PC-3 (cell line): ENCODE measurements around the gene ITGAV. TPM values are rescaled to one million over a fixed set of nuclear protein-coding genes. Genes with fewer than 3 reads are reported as not detected.

Experiments used
- ATAC-seq: fragments of 200-7000 bp; cut with Tn5 transposase; 2 replicates; pipeline ENCODE4 v1.9.1; 2020; ENCODE audit warnings: mild to moderate bottlenecking, moderate library complexity
- BruUV-seq: library from RNA; stranded (reverse); fragments of 400-500 nt; replicated peaks from 2 replicates; lab custom pipeline; 2021; lab: Mats Ljungman, UMichigan
- CTCF ChIA-PET: fragments of 300-600 bp; sonication (Branson Sonifier 250); formaldehyde crosslinking; loops from one replicate; lab custom pipeline; 2022; ENCODE audit warnings: antibody characterized with exemption; lab: Charles Lee
- POLR2A ChIA-PET: fragments of 300-600 bp; sonication (Branson Sonifier 250); formaldehyde crosslinking; loops from one replicate; lab custom pipeline; 2022; ENCODE audit warnings: antibody characterized with exemption; ENCODE audit not compliant: unreplicated experiment; lab: Charles Lee
- DNase-seq: peaks from one replicate; pipeline ENCODE4 v3.0.0-alpha.2; 2015
- H2AFZ ChIP-seq: fragments of 300-600 bp; sonication (generic); 2 replicates; pipeline ENCODE4 v1.6.0; 2016; ENCODE audit warnings: antibody characterized with exemption, low read length
- H3F3A ChIP-seq: fragments of 300-600 bp; sonication (generic); one replicate; pipeline ENCODE4 v1.6.0; 2017; ENCODE audit warnings: antibody characterized with exemption, low read length, control low read depth, mild to moderate bottlenecking; ENCODE audit not compliant: unreplicated experiment
- H3K27ac ChIP-seq: fragments of 300-600 bp; sonication (generic); 2 replicates; pipeline ENCODE4 v1.5.1; 2016; ENCODE audit warnings: mild to moderate bottlenecking, low read length
- H3K27me3 ChIP-seq: fragments of 300-600 bp; sonication (generic); 2 replicates; pipeline ENCODE4 v1.6.1; 2016; ENCODE audit warnings: low read length, mixed read lengths
- H3K36me3 ChIP-seq: fragments of 300-600 bp; sonication (generic); 2 replicates; pipeline ENCODE4 v1.6.1; 2016; ENCODE audit warnings: low read depth, mixed run types, low read length, mixed read lengths
- H3K4me1 ChIP-seq: fragments of 300-600 bp; sonication (generic); 2 replicates; pipeline ENCODE4 v1.5.1; 2016; ENCODE audit warnings: low read length; ENCODE audit not compliant: insufficient read depth
- H3K4me2 ChIP-seq: fragments of 300-600 bp; sonication (generic); 2 replicates; pipeline ENCODE4 v1.6.0; 2016; ENCODE audit warnings: low read length
- H3K4me3 ChIP-seq: fragments of 300-600 bp; sonication (generic); 2 replicates; pipeline ENCODE4 v1.5.1; 2016; ENCODE audit warnings: mild to moderate bottlenecking, low read length, mixed read lengths
- H3K79me2 ChIP-seq: fragments of 300-600 bp; sonication (generic); 2 replicates; pipeline ENCODE4 v1.6.1; 2017; ENCODE audit warnings: low read length, mixed read lengths
- H3K9ac ChIP-seq: fragments of 300-600 bp; sonication (generic); 2 replicates; pipeline ENCODE4 v1.6.0; 2016; ENCODE audit warnings: mild to moderate bottlenecking, low read length
- H3K9me2 ChIP-seq: fragments of 300-600 bp; sonication (generic); replicated peaks from 2 replicates; pipeline ENCODE4 v1.6.1; 2016; ENCODE audit warnings: mixed run types, low read length, mixed read lengths
- H3K9me3 ChIP-seq: fragments of 300-600 bp; sonication (generic); 2 replicates; pipeline ENCODE4 v1.6.1; 2016; ENCODE audit warnings: low read length, mixed read lengths
- H4K20me1 ChIP-seq: fragments of 300-600 bp; sonication (generic); 2 replicates; pipeline ENCODE4 v1.6.1; 2016; ENCODE audit warnings: low read length, mixed read lengths
- EZH2 ChIP-seq: fragments of 300-600 bp; sonication (generic); IDR thresholded peaks from one replicate; pipeline ENCODE4 v1.6.1; 2017; ENCODE audit warnings: antibody characterized with exemption, mild to moderate bottlenecking, low read length; ENCODE audit not compliant: unreplicated experiment
- EZH2phosphoT487 ChIP-seq: fragments of 300-600 bp; sonication (generic); IDR thresholded peaks from 2 replicates; pipeline ENCODE4 v1.6.1; 2018; ENCODE audit warnings: mild to moderate bottlenecking, antibody characterized with exemption, low read length, borderline replicate concordance
- intact Hi-C: fragments of 100-400 bp; cut with micrococcal nuclease; formaldehyde crosslinking; loops from 2 replicates; pipeline ENCODE4 v1.9.0; 2023
- total RNA-seq: library from RNA; depleted of rRNA; stranded (reverse); fragments of >200 nt; gene quantifications from 2 replicates; pipeline ENCODE4 v1.2.3, GENCODE V29; 2014
- TF ChIP-seq, protein P1 (sequence below): fragments of 300-600 bp; sonication (generic); conservative IDR thresholded peaks from 2 replicates; pipeline ENCODE4 v1.5.1; 2017; ENCODE audit warnings: antibody characterized with exemption, low read depth, mild to moderate bottlenecking, low read length

The ITGAV gene
- total RNA-seq, 1 experiment from 2014 or later, result 23.5 TPM

DNA sequence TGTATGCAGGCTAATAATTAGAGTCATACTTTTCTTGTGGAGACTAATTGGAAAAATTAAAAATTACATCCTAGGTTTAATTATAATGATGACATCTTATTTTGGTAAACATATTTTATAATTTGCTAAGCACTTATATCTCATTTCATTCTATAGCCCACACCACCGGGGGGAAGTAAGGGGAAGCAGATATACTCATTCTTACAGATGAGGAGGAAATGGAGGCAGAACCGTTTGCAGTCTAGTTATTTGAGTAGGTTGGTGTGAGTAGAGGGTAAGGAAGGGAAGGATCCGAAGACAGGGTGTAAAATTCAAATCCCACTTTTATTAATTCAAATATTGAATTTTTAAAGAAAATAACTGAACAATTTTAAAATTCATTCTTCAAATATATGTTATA is 3.7 kb downstream of the ITGAV start:
- Histone ChIP-seq H2AFZ (no peak overlapping the region), H3F3A (no peaks in the 10 kb centered on the region), H3K9ac (no peak overlapping the region), H3K79me2 (peaks cover 70% of the 10 kb centered on the region), H3K9me2 (no peaks in the 10 kb centered on the region), H3K36me3 (no peaks in the 10 kb centered on the region), H3K4me1 (peaks cover 32% of the 10 kb centered on the region), H3K9me3 (no peaks in the 10 kb centered on the region), H3K27me3 (no peaks in the 10 kb centered on the region), H3K4me2 (no peak overlapping the region), H4K20me1 (peaks cover 4% of the 10 kb centered on the region; the same call in 1 of the 2 replicates), H3K4me3 (no peak overlapping the region), H3K27ac (no peak overlapping the region)
- DNase-seq (no peak), ATAC-seq (no peak)
- ChIA-PET POLR2A (no interaction called here), CTCF (no interaction called here)
- intact Hi-C loops, result loop anchor here (5.0 kb wide), 3 partner anchors 76 to 106 kb away; partner anchors contain the start of gene ZC3H15
- no TSS peak for BruUV-seq
- no peak for TF ChIP-seq EZH2
- TF ChIP-seq, protein P1, sequence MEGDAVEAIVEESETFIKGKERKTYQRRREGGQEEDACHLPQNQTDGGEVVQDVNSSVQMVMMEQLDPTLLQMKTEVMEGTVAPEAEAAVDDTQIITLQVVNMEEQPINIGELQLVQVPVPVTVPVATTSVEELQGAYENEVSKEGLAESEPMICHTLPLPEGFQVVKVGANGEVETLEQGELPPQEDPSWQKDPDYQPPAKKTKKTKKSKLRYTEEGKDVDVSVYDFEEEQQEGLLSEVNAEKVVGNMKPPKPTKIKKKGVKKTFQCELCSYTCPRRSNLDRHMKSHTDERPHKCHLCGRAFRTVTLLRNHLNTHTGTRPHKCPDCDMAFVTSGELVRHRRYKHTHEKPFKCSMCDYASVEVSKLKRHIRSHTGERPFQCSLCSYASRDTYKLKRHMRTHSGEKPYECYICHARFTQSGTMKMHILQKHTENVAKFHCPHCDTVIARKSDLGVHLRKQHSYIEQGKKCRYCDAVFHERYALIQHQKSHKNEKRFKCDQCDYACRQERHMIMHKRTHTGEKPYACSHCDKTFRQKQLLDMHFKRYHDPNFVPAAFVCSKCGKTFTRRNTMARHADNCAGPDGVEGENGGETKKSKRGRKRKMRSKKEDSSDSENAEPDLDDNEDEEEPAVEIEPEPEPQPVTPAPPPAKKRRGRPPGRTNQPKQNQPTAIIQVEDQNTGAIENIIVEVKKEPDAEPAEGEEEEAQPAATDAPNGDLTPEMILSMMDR, result no peak
- TF ChIP-seq EZH2phosphoT487, result no peak

DNA sequence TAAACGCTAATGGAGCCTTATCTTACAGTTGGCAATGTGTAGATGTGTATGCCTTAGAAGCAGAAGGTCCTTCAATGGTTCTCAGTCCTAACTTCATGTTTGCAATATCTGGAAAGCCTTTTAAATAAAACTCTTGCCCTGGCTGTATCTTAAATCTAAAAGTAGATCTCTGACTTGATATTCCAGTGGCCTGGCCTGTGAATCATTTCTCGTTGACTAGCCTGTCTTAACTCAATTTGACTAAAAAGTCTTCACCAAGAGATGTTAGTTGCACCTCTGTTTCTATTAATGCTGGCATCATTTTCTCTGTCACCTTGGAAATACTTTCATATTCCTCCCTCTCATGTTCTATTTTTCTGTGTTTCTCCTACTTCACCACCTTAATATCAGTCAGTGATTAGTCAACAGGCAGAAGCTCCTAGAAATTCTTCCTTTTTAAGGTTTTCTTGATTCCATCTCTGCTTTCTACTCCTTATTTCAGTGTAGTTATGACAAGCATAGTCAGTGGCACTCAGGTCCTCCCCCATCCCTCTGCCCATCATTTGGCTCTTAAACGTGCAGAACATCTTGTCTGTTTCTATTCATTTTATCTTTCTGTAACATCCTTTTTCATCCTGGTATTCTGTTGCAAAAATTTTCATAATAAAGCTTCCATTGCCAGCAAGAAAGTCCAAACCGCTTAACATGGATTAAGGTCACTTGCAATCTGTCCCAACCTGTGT is 4.3 kb downstream of the ITGAV start:
- BruUV-seq, result no TSS peak
- H3K79me2 ChIP-seq, result peaks cover 75% of the 10 kb centered on the region
- peaks cover 4% of the 10 kb centered on the region; the same call in 1 of the 2 replicates for H4K20me1 ChIP-seq
- POLR2A ChIA-PET, result no interaction called here
- CTCF ChIA-PET, result no interaction called here
- no peak overlapping the region for H3K4me3 ChIP-seq
- no peaks in the 10 kb centered on the region for H3K36me3 ChIP-seq
- H3K4me1 ChIP-seq, result peaks cover 33% of the 10 kb centered on the region
- H2AFZ ChIP-seq, result no peak overlapping the region
- no peaks in the 10 kb centered on the region for H3K9me3 ChIP-seq
- no peak overlapping the region for H3K9ac ChIP-seq
- H3K9me2 ChIP-seq, result no peaks in the 10 kb centered on the region
- no peaks in the 10 kb centered on the region for H3F3A ChIP-seq
- no peak for DNase-seq
- no peak for TF ChIP-seq EZH2
- no peak for TF ChIP-seq EZH2phosphoT487
- TF ChIP-seq, protein P1, result no peak
- no peak overlapping the region for H3K4me2 ChIP-seq
- no peaks in the 10 kb centered on the region for H3K27me3 ChIP-seq
- no peak for ATAC-seq
- intact Hi-C loops, result loop anchor here (5.0 kb wide), 3 partner anchors 77 to 107 kb away; partner anchors contain the start of gene ZC3H15
- H3K27ac ChIP-seq, result no peak overlapping the region

DNA sequence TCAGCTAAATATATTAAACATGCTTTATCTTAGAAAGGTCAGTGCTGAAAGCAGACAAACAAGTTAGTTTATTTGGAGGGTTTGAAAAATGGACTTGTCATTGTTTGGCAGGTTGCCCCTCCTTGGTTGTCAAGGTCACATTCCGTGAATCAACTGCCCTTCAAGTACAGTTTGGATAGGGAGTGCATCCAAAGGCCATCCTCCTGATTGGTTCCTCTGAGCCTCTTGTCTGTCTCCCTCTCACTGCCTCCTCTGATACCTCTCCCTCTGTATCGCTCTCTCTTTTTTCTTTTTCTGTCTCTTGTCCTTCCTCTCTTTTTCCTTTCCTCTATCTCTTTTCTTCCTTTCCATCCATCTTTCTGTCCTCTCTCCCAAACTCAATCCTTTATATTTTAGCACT is 5.4 kb downstream of the ITGAV start:
- ATAC-seq (no peak), DNase-seq (peak; percentile 23)
- Histone ChIP-seq H3K27me3 (no peaks in the 10 kb centered on the region), H3K9ac (no peak overlapping the region), H3K4me2 (no peak overlapping the region), H3K9me2 (no peaks in the 10 kb centered on the region), H2AFZ (no peak overlapping the region), H4K20me1 (peaks cover 4% of the 10 kb centered on the region; the same call in 1 of the 2 replicates), H3K79me2 (peaks cover 77% of the 10 kb centered on the region), H3K4me1 (peaks cover 37% of the 10 kb centered on the region), H3F3A (no peaks in the 10 kb centered on the region), H3K27ac (no peak overlapping the region), H3K9me3 (no peaks in the 10 kb centered on the region), H3K36me3 (no peaks in the 10 kb centered on the region), H3K4me3 (no peak overlapping the region)
- intact Hi-C loops, result no loop called here
- BruUV-seq, result no TSS peak
- ChIA-PET POLR2A (no interaction called here), CTCF (no interaction called here)
- no peak for TF ChIP-seq EZH2
- TF ChIP-seq EZH2phosphoT487, result no peak
- TF ChIP-seq, protein P1, result no peak
